GM19023 (cell line): ENCODE results near the gene UNG.

Experiments
- ATAC-seq: cut with Tn5 transposase; IDR thresholded peaks from one replicate; pipeline ENCODE4 v1.9.1; 2021; ENCODE audit warnings: mild to moderate bottlenecking, moderate library complexity; ENCODE audit not compliant: unreplicated experiment

UNG gene

GRCh38 chr12:109154451-109155438 is 57.3 kb downstream of the UNG start:
- peak; percentile 81 for ATAC-seq

- ATAC-seq, result no peak
These were observed 58.6 kb downstream of the UNG start for GRCh38 chr12:109156036-109156435.

- no peak for ATAC-seq
These were observed 59.2 kb downstream of the UNG start for GRCh38 chr12:109156586-109156985.

GRCh38 chr12:109157986-109158385 is 60.6 kb downstream of the UNG start:
- ATAC-seq, result no peak

- no peak for ATAC-seq
These were observed 63.0 kb downstream of the UNG start for GRCh38 chr12:109160433-109160832.
